Measurements from ENCODE around the gene RPP40.

The RPP40 gene

GRCh38 chr6:4950836-4951533, 52.9 kb downstream of the RPP40 start:
- in situ Hi-C loops (cut with MboI; ENCODE audit: low pct_unique_long_range_greater_than_20kb, low sequenced_read_pairs): no loop called here

GRCh38 chr6:4950076-4950475, 53.8 kb downstream of the RPP40 start:
- in situ Hi-C loops (cut with MboI; ENCODE audit: low pct_unique_long_range_greater_than_20kb, low sequenced_read_pairs): no loop called here
- no peak for DNase-seq

More at GRCh38 chr6:4950836-4951533, 52.9 kb downstream of the RPP40 start:
- no peak for DNase-seq

- in situ Hi-C loops (cut with MboI; ENCODE audit: low pct_unique_long_range_greater_than_20kb, low sequenced_read_pairs): no loop called here
- no peak for DNase-seq
These were observed 54.9 kb downstream of the RPP40 start for GRCh38 chr6:4948781-4949450.

- DNase-seq: no peak
- in situ Hi-C loops (cut with MboI; ENCODE audit: low pct_unique_long_range_greater_than_20kb, low sequenced_read_pairs): no loop called here
These were observed 56.1 kb downstream of the RPP40 start for GRCh38 chr6:4947716-4948115.

- in situ Hi-C loops (cut with MboI; ENCODE audit: low pct_unique_long_range_greater_than_20kb, low sequenced_read_pairs): no loop called here
- no peak for DNase-seq
These were observed 57.3 kb downstream of the RPP40 start for GRCh38 chr6:4946521-4946920.

Measured in KBM-7 (cell line).